ENCODE measurements around the gene OR2W1.

Gene OR2W1

DNA sequence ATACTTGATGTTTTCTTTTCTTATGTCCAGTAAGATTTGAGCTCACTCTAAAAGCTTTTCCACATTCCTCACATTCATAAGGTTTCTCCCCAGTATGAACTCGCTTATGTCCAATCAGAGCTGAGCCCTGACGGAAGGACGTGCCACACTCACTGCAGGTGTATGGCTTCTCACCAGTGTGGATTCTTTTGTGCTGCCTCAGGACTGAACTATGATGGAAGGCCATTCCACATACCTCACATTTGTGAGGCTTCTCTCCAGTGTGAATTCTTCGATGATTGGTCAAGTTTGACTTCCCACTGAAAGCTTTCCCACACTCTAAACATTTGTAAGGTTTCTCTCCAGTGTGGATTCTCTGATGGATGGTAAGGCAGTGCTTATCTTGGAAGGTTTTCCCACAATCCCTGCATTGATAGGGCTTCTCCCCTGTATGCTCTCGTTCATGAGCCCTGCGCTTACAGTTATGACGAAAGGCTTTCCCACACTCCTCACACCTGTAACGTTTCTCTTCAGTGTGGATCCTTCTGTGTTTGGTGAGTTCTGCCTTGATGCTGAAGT lies 49.8 kb downstream of the OR2W1 start:
- DNase-seq = no peak

Measured in bone marrow (tissue), 2 donors.